ENCODE results near the gene PDE7B. TPM values are rescaled to one million over a fixed set of nuclear protein-coding genes. Genes with fewer than 3 reads are reported as not detected.

The PDE7B gene
- total RNA-seq, 2 experiments from 2014 or later = 0.29 to 0.34 TPM

- no peaks in the 10 kb centered on the region for H3K27me3 Mint-ChIP-seq (ENCODE audit: low read depth)
- POLR2A ChIA-PET = no interaction called here
- H3K9me3 Mint-ChIP-seq (ENCODE audit: insufficient read depth) = no peaks in the 10 kb centered on the region
- no peak overlapping the region for H3K4me3 Mint-ChIP-seq
- no peaks in the 10 kb centered on the region for H3K4me1 Mint-ChIP-seq (ENCODE audit: low read depth)
- no peaks in the 10 kb centered on the region for H3K36me3 Mint-ChIP-seq (ENCODE audit: low read depth)
- no peak overlapping the region for H3K27ac Mint-ChIP-seq
- no peak for ATAC-seq
- no peak for DNase-seq
- CTCF ChIA-PET = no interaction called here
Observed at GRCh38 chr6:136180704-136181511, 329.4 kb downstream of the PDE7B start.

GRCh38 chr6:136181512-136181833 lies 330.0 kb downstream of the PDE7B start:
- CTCF ChIA-PET = no interaction called here
- Mint-ChIP-seq H3K9me3 (ENCODE audit: insufficient read depth) (no peaks in the 10 kb centered on the region), H3K36me3 (ENCODE audit: low read depth) (no peaks in the 10 kb centered on the region), H3K27ac (no peak overlapping the region), H3K4me3 (no peak overlapping the region), H3K4me1 (ENCODE audit: low read depth) (no peaks in the 10 kb centered on the region), H3K27me3 (ENCODE audit: low read depth) (no peaks in the 10 kb centered on the region)
- ATAC-seq (no peak), DNase-seq (no peak)
- POLR2A ChIA-PET = no interaction called here

GRCh38 chr6:136181861-136182260 lies 330.4 kb downstream of the PDE7B start:
- no peaks in the 10 kb centered on the region for H3K36me3 Mint-ChIP-seq (ENCODE audit: low read depth)
- H3K27me3 Mint-ChIP-seq (ENCODE audit: low read depth) = no peaks in the 10 kb centered on the region
- no peak overlapping the region for H3K4me3 Mint-ChIP-seq
- ChIA-PET CTCF (no interaction called here), POLR2A (no interaction called here)
- ATAC-seq = no peak
- H3K27ac Mint-ChIP-seq = no peak overlapping the region
- no peak for DNase-seq
- H3K4me1 Mint-ChIP-seq (ENCODE audit: low read depth) = no peaks in the 10 kb centered on the region
- H3K9me3 Mint-ChIP-seq (ENCODE audit: insufficient read depth) = no peaks in the 10 kb centered on the region

- H3K4me1 Mint-ChIP-seq (ENCODE audit: low read depth) = no peaks in the 10 kb centered on the region
- no peak overlapping the region for H3K27ac Mint-ChIP-seq
- ATAC-seq (no peak), DNase-seq (no peak)
- no peaks in the 10 kb centered on the region for H3K9me3 Mint-ChIP-seq (ENCODE audit: insufficient read depth)
- no peaks in the 10 kb centered on the region for H3K27me3 Mint-ChIP-seq (ENCODE audit: low read depth)
- H3K36me3 Mint-ChIP-seq (ENCODE audit: low read depth) = no peaks in the 10 kb centered on the region
- POLR2A ChIA-PET = no interaction called here
- CTCF ChIA-PET = no interaction called here
- no peak overlapping the region for H3K4me3 Mint-ChIP-seq
Observed at GRCh38 chr6:136184738-136185137, 333.2 kb downstream of the PDE7B start.

GRCh38 chr6:136186363-136186762 lies 334.9 kb downstream of the PDE7B start:
- ChIA-PET CTCF (no interaction called here), POLR2A (no interaction called here)
- Mint-ChIP-seq H3K27me3 (ENCODE audit: low read depth) (no peaks in the 10 kb centered on the region), H3K4me1 (ENCODE audit: low read depth) (no peaks in the 10 kb centered on the region), H3K27ac (no peak overlapping the region), H3K4me3 (no peak overlapping the region), H3K36me3 (ENCODE audit: low read depth) (no peaks in the 10 kb centered on the region), H3K9me3 (ENCODE audit: insufficient read depth) (no peaks in the 10 kb centered on the region)
- DNase-seq = no peak
- no peak for ATAC-seq

- ChIA-PET POLR2A (no interaction called here), CTCF (no interaction called here)
- H3K4me1 Mint-ChIP-seq (ENCODE audit: low read depth) = no peaks in the 10 kb centered on the region
- H3K27ac Mint-ChIP-seq = no peak overlapping the region
- ATAC-seq (no peak), DNase-seq (no peak)
- no peak overlapping the region for H3K4me3 Mint-ChIP-seq
- no peaks in the 10 kb centered on the region for H3K9me3 Mint-ChIP-seq (ENCODE audit: insufficient read depth)
- H3K36me3 Mint-ChIP-seq (ENCODE audit: low read depth) = no peaks in the 10 kb centered on the region
- no peaks in the 10 kb centered on the region for H3K27me3 Mint-ChIP-seq (ENCODE audit: low read depth)
Observed at GRCh38 chr6:136188486-136188885, 337.0 kb downstream of the PDE7B start.

- Mint-ChIP-seq H3K4me3 (no peak overlapping the region), H3K9me3 (ENCODE audit: insufficient read depth) (no peaks in the 10 kb centered on the region), H3K27me3 (ENCODE audit: low read depth) (no peaks in the 10 kb centered on the region), H3K4me1 (ENCODE audit: low read depth) (no peaks in the 10 kb centered on the region), H3K27ac (no peak overlapping the region), H3K36me3 (ENCODE audit: low read depth) (no peaks in the 10 kb centered on the region)
- ChIA-PET POLR2A (no interaction called here), CTCF (no interaction called here)
- ATAC-seq (no peak), DNase-seq (no peak)
Observed at GRCh38 chr6:136189104-136189503, 337.6 kb downstream of the PDE7B start.

GRCh38 chr6:136191606-136192312 lies 340.3 kb downstream of the PDE7B start:
- Mint-ChIP-seq H3K9me3 (ENCODE audit: insufficient read depth) (no peaks in the 10 kb centered on the region), H3K27ac (no peak overlapping the region), H3K36me3 (ENCODE audit: low read depth) (no peaks in the 10 kb centered on the region), H3K27me3 (ENCODE audit: low read depth) (no peaks in the 10 kb centered on the region), H3K4me1 (ENCODE audit: low read depth) (no peaks in the 10 kb centered on the region), H3K4me3 (no peak overlapping the region)
- CTCF ChIA-PET = no interaction called here
- no peak for DNase-seq
- POLR2A ChIA-PET = no interaction called here
- ATAC-seq = no peak

GRCh38 chr6:136192902-136193301 lies 341.4 kb downstream of the PDE7B start:
- ChIA-PET CTCF (no interaction called here), POLR2A (no interaction called here)
- H3K4me3 Mint-ChIP-seq = no peak overlapping the region
- no peak overlapping the region for H3K27ac Mint-ChIP-seq
- H3K4me1 Mint-ChIP-seq (ENCODE audit: low read depth) = no peaks in the 10 kb centered on the region
- H3K9me3 Mint-ChIP-seq (ENCODE audit: insufficient read depth) = no peaks in the 10 kb centered on the region
- H3K27me3 Mint-ChIP-seq (ENCODE audit: low read depth) = no peaks in the 10 kb centered on the region
- no peak for ATAC-seq
- no peaks in the 10 kb centered on the region for H3K36me3 Mint-ChIP-seq (ENCODE audit: low read depth)
- no peak for DNase-seq

GRCh38 chr6:136201732-136202131 lies 350.2 kb downstream of the PDE7B start:
- POLR2A ChIA-PET = no interaction called here

GRCh38 chr6:136208783-136209182 lies 357.3 kb downstream of the PDE7B start:
- H3K27ac Mint-ChIP-seq = no peak overlapping the region
- no peak overlapping the region for H3K4me3 Mint-ChIP-seq
- H3K36me3 Mint-ChIP-seq (ENCODE audit: low read depth) = no peaks in the 10 kb centered on the region
- ChIA-PET CTCF (interaction anchor here (1.9 kb wide), 1 partner anchor 18 kb away, joined by 4 read pairs; no protein-coding TSS in a partner anchor), POLR2A (no interaction called here)
- no peaks in the 10 kb centered on the region for H3K4me1 Mint-ChIP-seq (ENCODE audit: low read depth)
- no peaks in the 10 kb centered on the region for H3K9me3 Mint-ChIP-seq (ENCODE audit: insufficient read depth)
- H3K27me3 Mint-ChIP-seq (ENCODE audit: low read depth) = no peaks in the 10 kb centered on the region
- ATAC-seq (no peak), DNase-seq (no peak)

More at GRCh38 chr6:136201732-136202131, 350.2 kb downstream of the PDE7B start:
- no peak for ATAC-seq
- CTCF ChIA-PET = interaction anchor here (0.8 to 1.8 kb wide), 3 partner anchors 25 to 666 kb away, joined by 3 to 4 read pairs (median 4); no protein-coding TSS in a partner anchor
- no peak for DNase-seq
- no peak overlapping the region for H3K27ac Mint-ChIP-seq
- H3K9me3 Mint-ChIP-seq (ENCODE audit: insufficient read depth) = no peaks in the 10 kb centered on the region
- no peaks in the 10 kb centered on the region for H3K27me3 Mint-ChIP-seq (ENCODE audit: low read depth)
- no peak overlapping the region for H3K4me3 Mint-ChIP-seq
- H3K36me3 Mint-ChIP-seq (ENCODE audit: low read depth) = no peaks in the 10 kb centered on the region
- no peaks in the 10 kb centered on the region for H3K4me1 Mint-ChIP-seq (ENCODE audit: low read depth)

- Mint-ChIP-seq H3K27ac (no peak overlapping the region), H3K27me3 (ENCODE audit: low read depth) (no peaks in the 10 kb centered on the region), H3K4me1 (ENCODE audit: low read depth) (no peaks in the 10 kb centered on the region), H3K4me3 (no peak overlapping the region), H3K9me3 (ENCODE audit: insufficient read depth) (no peaks in the 10 kb centered on the region), H3K36me3 (ENCODE audit: low read depth) (no peaks in the 10 kb centered on the region)
- ChIA-PET POLR2A (no interaction called here), CTCF (no interaction called here)
- no peak for DNase-seq
- ATAC-seq = no peak
Observed at GRCh38 chr6:136209496-136209895, 358.0 kb downstream of the PDE7B start.

All from activated CD8-positive, alpha-beta T cell treated with anti-CD3 and anti-CD28 coated beads, Interleukin-2, amount 10 ng/mL, durations not matched to agents 7 days and 5 days (primary cell).